Measurements from ENCODE around the gene PPP6R3.
"Not testable (repeated sequence)": the region's sequence is repeated elsewhere in the genome, so short reads cannot be mapped to it uniquely, and the experiment has no call there.

PPP6R3 gene

GRCh38 chr11:68626236-68626635, 165.7 kb downstream of the PPP6R3 start:
- H3K9me2 ChIP-seq (ENCODE audit: low read depth, low read length); H3K27me3 ChIP-seq (ENCODE audit: insufficient read depth, low read length); H3K36me3 ChIP-seq (ENCODE audit: insufficient read depth, low read length); H3K9ac ChIP-seq (ENCODE audit: low read length); H3F3A ChIP-seq (ENCODE audit: insufficient read depth, low read length); H2AFZ ChIP-seq (ENCODE audit: low read length); H4K20me1 ChIP-seq (ENCODE audit: insufficient read depth, low read length); H3K4me3 ChIP-seq (ENCODE audit: low read depth, low read length, poor library complexity, severe bottlenecking); H3K4me2 ChIP-seq (ENCODE audit: low read length); H3K9me3 ChIP-seq (ENCODE audit: low read length); H3K79me2 ChIP-seq (ENCODE audit: insufficient read depth, low read length); H3K4me1 ChIP-seq (ENCODE audit: insufficient read depth, low read length, severe bottlenecking); H3K27ac ChIP-seq (ENCODE audit: low read depth, low read length, poor library complexity, severe bottlenecking): not testable (repeated sequence)

GRCh38 chr11:68628837-68629236, 168.3 kb downstream of the PPP6R3 start:
- H3K9me2 ChIP-seq (ENCODE audit: low read depth, low read length); H3K27me3 ChIP-seq (ENCODE audit: insufficient read depth, low read length); H3K4me2 ChIP-seq (ENCODE audit: low read length); H2AFZ ChIP-seq (ENCODE audit: low read length); H4K20me1 ChIP-seq (ENCODE audit: insufficient read depth, low read length); H3K9ac ChIP-seq (ENCODE audit: low read length); H3K4me1 ChIP-seq (ENCODE audit: insufficient read depth, low read length, severe bottlenecking); H3K9me3 ChIP-seq (ENCODE audit: low read length); H3F3A ChIP-seq (ENCODE audit: insufficient read depth, low read length); H3K36me3 ChIP-seq (ENCODE audit: insufficient read depth, low read length); H3K79me2 ChIP-seq (ENCODE audit: insufficient read depth, low read length); H3K4me3 ChIP-seq (ENCODE audit: low read depth, low read length, poor library complexity, severe bottlenecking); H3K27ac ChIP-seq (ENCODE audit: low read depth, low read length, poor library complexity, severe bottlenecking): not testable (repeated sequence)

- not testable (repeated sequence) for H3K27me3 ChIP-seq (ENCODE audit: insufficient read depth, low read length); H3K9ac ChIP-seq (ENCODE audit: low read length); H3K27ac ChIP-seq (ENCODE audit: low read depth, low read length, poor library complexity, severe bottlenecking); H3K36me3 ChIP-seq (ENCODE audit: insufficient read depth, low read length); H3F3A ChIP-seq (ENCODE audit: insufficient read depth, low read length); H3K9me3 ChIP-seq (ENCODE audit: low read length); H3K79me2 ChIP-seq (ENCODE audit: insufficient read depth, low read length); H4K20me1 ChIP-seq (ENCODE audit: insufficient read depth, low read length); H3K4me2 ChIP-seq (ENCODE audit: low read length); H3K4me3 ChIP-seq (ENCODE audit: low read depth, low read length, poor library complexity, severe bottlenecking); H3K4me1 ChIP-seq (ENCODE audit: insufficient read depth, low read length, severe bottlenecking); H2AFZ ChIP-seq (ENCODE audit: low read length); H3K9me2 ChIP-seq (ENCODE audit: low read depth, low read length)
Measured at GRCh38 chr11:68632375-68632774, 171.8 kb downstream of the PPP6R3 start.

GRCh38 chr11:68632802-68633201, 172.2 kb downstream of the PPP6R3 start:
- TF ChIP-seq EZH2 (IDR thresholded peaks at IDR 0.05; ENCODE audit: borderline replicate concordance, low read length) (no peak), CTCF (IDR thresholded peaks at IDR 0.05; ENCODE audit: low read length) (peak; percentile 79)
- Histone ChIP-seq H3K4me2 (ENCODE audit: low read length) (no peak overlapping the region), H3F3A (ENCODE audit: insufficient read depth, low read length) (no peaks in the 10 kb centered on the region), H3K9me3 (ENCODE audit: low read length) (no peaks in the 10 kb centered on the region), H2AFZ (ENCODE audit: low read length) (no peak overlapping the region), H3K27me3 (ENCODE audit: insufficient read depth, low read length) (no peaks in the 10 kb centered on the region), H4K20me1 (ENCODE audit: insufficient read depth, low read length) (no peaks in the 10 kb centered on the region), H3K27ac (ENCODE audit: low read depth, low read length, poor library complexity, severe bottlenecking) (no peak overlapping the region), H3K79me2 (ENCODE audit: insufficient read depth, low read length) (no peaks in the 10 kb centered on the region), H3K36me3 (ENCODE audit: insufficient read depth, low read length) (no peaks in the 10 kb centered on the region), H3K4me3 (ENCODE audit: low read depth, low read length, poor library complexity, severe bottlenecking) (no peak overlapping the region), H3K9me2 (ENCODE audit: low read depth, low read length) (no peaks in the 10 kb centered on the region), H3K9ac (ENCODE audit: low read length) (no peak overlapping the region), H3K4me1 (ENCODE audit: insufficient read depth, low read length, severe bottlenecking) (no peaks in the 10 kb centered on the region)

- H4K20me1 ChIP-seq (ENCODE audit: insufficient read depth, low read length); H3K4me2 ChIP-seq (ENCODE audit: low read length); H3K36me3 ChIP-seq (ENCODE audit: insufficient read depth, low read length); H2AFZ ChIP-seq (ENCODE audit: low read length); H3K27me3 ChIP-seq (ENCODE audit: insufficient read depth, low read length); H3K9me3 ChIP-seq (ENCODE audit: low read length); H3K9me2 ChIP-seq (ENCODE audit: low read depth, low read length); H3F3A ChIP-seq (ENCODE audit: insufficient read depth, low read length); H3K9ac ChIP-seq (ENCODE audit: low read length); H3K4me1 ChIP-seq (ENCODE audit: insufficient read depth, low read length, severe bottlenecking); H3K4me3 ChIP-seq (ENCODE audit: low read depth, low read length, poor library complexity, severe bottlenecking); H3K27ac ChIP-seq (ENCODE audit: low read depth, low read length, poor library complexity, severe bottlenecking); H3K79me2 ChIP-seq (ENCODE audit: insufficient read depth, low read length): not testable (repeated sequence)
Measured at GRCh38 chr11:68634606-68635005, 174.1 kb downstream of the PPP6R3 start.

- not testable (repeated sequence) for H3K9me2 ChIP-seq (ENCODE audit: low read depth, low read length); H3K4me1 ChIP-seq (ENCODE audit: insufficient read depth, low read length, severe bottlenecking); H3K4me2 ChIP-seq (ENCODE audit: low read length); H3K36me3 ChIP-seq (ENCODE audit: insufficient read depth, low read length); H3F3A ChIP-seq (ENCODE audit: insufficient read depth, low read length); H3K9me3 ChIP-seq (ENCODE audit: low read length); H3K4me3 ChIP-seq (ENCODE audit: low read depth, low read length, poor library complexity, severe bottlenecking); H3K9ac ChIP-seq (ENCODE audit: low read length); H4K20me1 ChIP-seq (ENCODE audit: insufficient read depth, low read length); H3K79me2 ChIP-seq (ENCODE audit: insufficient read depth, low read length); H3K27me3 ChIP-seq (ENCODE audit: insufficient read depth, low read length); H3K27ac ChIP-seq (ENCODE audit: low read depth, low read length, poor library complexity, severe bottlenecking); H2AFZ ChIP-seq (ENCODE audit: low read length)
Measured at GRCh38 chr11:68635172-68635571, 174.6 kb downstream of the PPP6R3 start.

GRCh38 chr11:68635883-68636282, 175.3 kb downstream of the PPP6R3 start:
- not testable (repeated sequence) for H3K9me3 ChIP-seq (ENCODE audit: low read length); H3K36me3 ChIP-seq (ENCODE audit: insufficient read depth, low read length); H3K9me2 ChIP-seq (ENCODE audit: low read depth, low read length); H3K27me3 ChIP-seq (ENCODE audit: insufficient read depth, low read length); H3K4me3 ChIP-seq (ENCODE audit: low read depth, low read length, poor library complexity, severe bottlenecking); H4K20me1 ChIP-seq (ENCODE audit: insufficient read depth, low read length); H3F3A ChIP-seq (ENCODE audit: insufficient read depth, low read length); H3K9ac ChIP-seq (ENCODE audit: low read length); H3K4me2 ChIP-seq (ENCODE audit: low read length); H3K27ac ChIP-seq (ENCODE audit: low read depth, low read length, poor library complexity, severe bottlenecking); H3K79me2 ChIP-seq (ENCODE audit: insufficient read depth, low read length); H3K4me1 ChIP-seq (ENCODE audit: insufficient read depth, low read length, severe bottlenecking); H2AFZ ChIP-seq (ENCODE audit: low read length)

Measured in OCI-LY1 (cell line).